CD4-positive, alpha-beta memory T cell (primary cell): ENCODE results near the gene CAPSL. TPM values are rescaled to one million over a fixed set of nuclear protein-coding genes. Genes with fewer than 3 reads are reported as not detected.

ENCODE experiments used
- CTCF ChIA-PET: fragments of 350-600 bp; sonication (Branson Sonifier 250); formaldehyde crosslinking; loops from one replicate; lab custom pipeline; 2021; ENCODE audit warnings: inconsistent platforms; ENCODE audit not compliant: partially characterized antibody; lab: Charles Lee
- POLR2A ChIA-PET: fragments of 350-600 bp; sonication (Branson Sonifier 250); formaldehyde crosslinking; loops from one replicate; lab custom pipeline; 2021; ENCODE audit not compliant: partially characterized antibody; lab: Charles Lee
- DNase-seq, 5 donors: peaks; one replicate each; pipeline versions ENCODE4 v3.0.0 to v3.0.0-alpha.2; 2020 to 2022; ENCODE audit warnings: mixed read lengths in 1 of 5
- H3K27ac ChIP-seq: one replicate; pipeline ENCODE4 v1.7.0; 2013; ENCODE audit warnings: low read depth, low read length
- H3K27me3 ChIP-seq: 2 replicates; pipeline ENCODE4 v1.7.0; 2013; ENCODE audit warnings: mild to moderate bottlenecking, low read length, moderate library complexity; ENCODE audit not compliant: insufficient read depth
- H3K36me3 ChIP-seq: 2 replicates; pipeline ENCODE4 v1.7.0; 2013; ENCODE audit warnings: mild to moderate bottlenecking, low read length, moderate library complexity; ENCODE audit not compliant: insufficient read depth
- H3K4me1 ChIP-seq: 2 replicates; pipeline ENCODE4 v1.7.0; 2013; ENCODE audit warnings: mild to moderate bottlenecking, low read length, moderate library complexity; ENCODE audit not compliant: insufficient read depth
- H3K4me3 ChIP-seq, 2 donors: one replicate each; pipeline ENCODE4 v1.7.0; 2013; ENCODE audit warnings: low read length in 2 of 2, mild to moderate bottlenecking in 1 of 2
- H3K9me3 ChIP-seq, 2 donors: one replicate each; pipeline ENCODE4 v1.7.0; 2013; ENCODE audit warnings: low read length in 2 of 2, control low read depth in 1 of 2; ENCODE audit not compliant: control insufficient read depth in 1 of 2
- H3K27ac Mint-ChIP-seq, 7 donors: one replicate each; pipeline ENCODE4 v1.8.0; 2020 to 2021; ENCODE audit warnings: mixed read lengths in 7 of 7, mild to moderate bottlenecking in 6 of 7, inconsistent platforms in 3 of 7, moderate library complexity in 3 of 7
- H3K27me3 Mint-ChIP-seq, 2 donors: one replicate each; pipeline ENCODE4 v1.8.0; 2020 to 2021; ENCODE audit warnings: mixed read lengths in 2 of 2
- H3K36me3 Mint-ChIP-seq, 2 donors: one replicate each; pipeline ENCODE4 v1.8.0; 2020 to 2021; ENCODE audit warnings: mixed read lengths in 2 of 2, inconsistent platforms in 1 of 2, mild to moderate bottlenecking in 1 of 2
- H3K4me1 Mint-ChIP-seq, 4 donors: one replicate each; pipeline ENCODE4 v1.8.0; 2020 to 2021; ENCODE audit warnings: mixed read lengths in 4 of 4, mild to moderate bottlenecking in 1 of 4
- H3K4me3 Mint-ChIP-seq, 8 donors: one replicate each; pipeline ENCODE4 v1.8.0; 2020 to 2021; ENCODE audit warnings: mixed read lengths in 8 of 8, mild to moderate bottlenecking in 7 of 8, moderate library complexity in 6 of 8, inconsistent platforms in 3 of 8
- H3K9me3 Mint-ChIP-seq, 8 donors: one replicate each; pipeline ENCODE4 v1.8.0; 2020 to 2021; ENCODE audit warnings: mixed read lengths in 8 of 8, mild to moderate bottlenecking in 5 of 8, inconsistent platforms in 3 of 8, moderate library complexity in 1 of 8
- intact Hi-C: fragments of 100-400 bp; cut with micrococcal nuclease; formaldehyde crosslinking; loops from one replicate; pipeline ENCODE4 v1.15.1; 2023
- polyA plus RNA-seq, 2 donors: library from polyadenylated mRNA; unstranded; fragments of 300-500 nt; fragmentation: Illumina TruSeq; gene quantifications; one replicate each; pipeline ENCODE4 v1.2.3, GENCODE V29; 2021
- total RNA-seq, 2 experiments: library from RNA; stranded (reverse); gene quantifications; one replicate each; pipeline ENCODE4 v1.2.3, GENCODE V29; 2021

CAPSL gene
- total and polyA plus RNA-seq, 4 experiments from 2014 or later: not detected

DNA sequence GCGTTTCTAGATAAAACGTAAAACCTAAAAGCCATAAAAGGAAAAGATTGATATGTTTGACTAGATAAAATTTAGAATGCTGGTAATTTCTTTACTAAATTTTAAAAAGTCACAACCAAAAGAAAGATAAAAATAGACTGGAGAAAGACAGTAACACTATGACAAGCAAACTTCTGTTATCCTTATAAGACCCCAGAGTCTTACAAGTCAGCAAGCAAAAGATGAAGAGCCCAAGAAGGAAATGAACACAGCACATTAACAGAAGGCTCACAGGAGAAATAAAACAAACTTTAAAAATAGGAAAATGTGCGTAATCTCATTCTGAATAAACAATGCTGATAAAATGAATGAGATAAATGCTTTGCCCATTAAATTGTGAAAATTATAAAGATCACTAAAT lies 52.0 kb downstream of the CAPSL start:
- Mint-ChIP-seq H3K4me1 (peaks cover 23 to 35% (median 29%) of the 10 kb centered on the region in 4 donors), H3K27ac (no peak overlapping the region), H3K36me3 (peaks cover 0 to 4% of the 10 kb centered on the region in 2 donors), H3K9me3 (peaks cover 0 to 17% (median 2%) of the 10 kb centered on the region in 8 donors), H3K4me3 (no peak overlapping the region), H3K27me3 (no peaks in the 10 kb centered on the region)
- Histone ChIP-seq H3K9me3 (no peaks in the 10 kb centered on the region), H3K4me1 (peaks cover 33% of the 10 kb centered on the region), H3K36me3 (no peaks in the 10 kb centered on the region), H3K27ac (no peak overlapping the region), H3K27me3 (no peaks in the 10 kb centered on the region), H3K4me3 (no peak overlapping the region)
- ChIA-PET CTCF (no interaction called here), POLR2A (no interaction called here)
- intact Hi-C loops: no loop called here
- DNase-seq: no peak

DNA sequence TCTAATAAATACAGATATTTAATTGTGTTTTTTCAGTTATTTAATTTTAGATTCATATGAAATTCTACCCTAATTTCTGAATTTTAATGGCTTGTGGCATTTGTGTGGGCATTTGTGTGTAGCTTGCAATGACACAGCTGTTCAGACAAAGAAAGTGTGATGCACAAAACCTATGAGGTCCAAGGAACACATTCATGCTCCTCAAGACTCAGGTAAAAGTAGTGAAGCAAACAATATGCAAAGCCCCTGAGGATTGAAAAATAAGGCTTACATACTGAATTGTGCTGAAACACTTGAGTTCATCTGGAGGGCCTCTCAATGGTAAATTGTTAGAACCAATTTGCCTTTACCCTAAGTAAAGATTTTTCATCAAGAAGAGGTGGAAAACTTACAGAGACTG lies 53.6 kb downstream of the CAPSL start:
- DNase-seq: no peak
- Histone ChIP-seq H3K36me3 (no peaks in the 10 kb centered on the region), H3K27ac (no peak overlapping the region), H3K4me1 (peaks cover 33% of the 10 kb centered on the region), H3K4me3 (no peak overlapping the region), H3K27me3 (no peaks in the 10 kb centered on the region), H3K9me3 (no peaks in the 10 kb centered on the region)
- Mint-ChIP-seq H3K9me3 (peaks cover 0 to 23% (median 6%) of the 10 kb centered on the region in 8 donors), H3K4me1 (peaks cover 29 to 44% (median 36%) of the 10 kb centered on the region in 4 donors), H3K27me3 (no peaks in the 10 kb centered on the region), H3K27ac (peak overlapping the region in 1 of 7 donors; percentile 61), H3K4me3 (no peak overlapping the region), H3K36me3 (peaks cover 4% of the 10 kb centered on the region in 2 donors)
- ChIA-PET POLR2A (interaction anchor here (0.9 to 7.6 kb wide), 14 partner anchors 9 to 233 kb away, joined by 3 to 437 read pairs (median 4); partner anchors contain the start of gene IL7R), CTCF (interaction anchor here (1.2 kb wide), 1 partner anchor 233 kb away, joined by 5 read pairs; no protein-coding TSS in a partner anchor)
- intact Hi-C loops: loop anchor here (2.0 kb wide), 2 partner anchors 18 to 40 kb away; no protein-coding TSS in a partner anchor

DNA sequence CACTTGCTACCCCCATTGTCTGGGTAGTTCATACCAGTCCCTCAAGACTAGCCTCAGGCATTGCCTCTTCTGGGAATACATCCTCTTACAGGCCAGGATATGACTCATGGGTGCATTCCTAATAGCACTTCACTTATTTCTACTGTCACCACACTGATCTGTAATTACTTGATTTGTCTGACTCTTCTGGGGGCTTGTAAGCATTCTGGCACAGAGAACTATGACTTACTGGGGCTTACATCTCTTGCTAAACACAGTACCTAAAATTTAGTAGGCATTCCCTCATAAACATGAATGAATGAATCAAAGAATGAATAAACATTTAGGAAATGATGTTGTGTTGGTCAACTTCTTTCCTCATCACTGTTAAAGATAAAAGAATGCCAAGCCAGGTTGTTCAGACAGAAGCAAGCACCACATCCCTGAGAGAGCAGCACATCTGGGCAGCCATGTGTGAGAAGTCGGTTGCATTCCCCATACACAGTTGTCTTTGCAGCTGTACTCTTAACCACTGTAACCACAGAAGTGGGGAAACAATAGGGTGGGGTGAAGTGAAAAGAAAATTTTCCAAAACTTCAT lies 54.1 kb downstream of the CAPSL start:
- Histone ChIP-seq H3K36me3 (no peaks in the 10 kb centered on the region), H3K4me1 (peaks cover 33% of the 10 kb centered on the region), H3K27ac (no peak overlapping the region), H3K4me3 (no peak overlapping the region), H3K9me3 (no peaks in the 10 kb centered on the region), H3K27me3 (no peaks in the 10 kb centered on the region)
- no peak for DNase-seq
- Mint-ChIP-seq H3K9me3 (peaks cover 0 to 28% (median 6%) of the 10 kb centered on the region in 8 donors), H3K27ac (peak overlapping the region in 6 of 7 donors; percentile 9 to 61 (median 36)), H3K36me3 (peaks cover 4 to 9% of the 10 kb centered on the region in 2 donors), H3K4me1 (peaks cover 32 to 49% (median 38%) of the 10 kb centered on the region in 4 donors), H3K27me3 (no peaks in the 10 kb centered on the region), H3K4me3 (peak overlapping the region in 2 of 8 donors; percentile 16 to 17)
- intact Hi-C loops: loop anchor here (2.0 kb wide), 2 partner anchors 19 to 41 kb away; no protein-coding TSS in a partner anchor
- POLR2A ChIA-PET: interaction anchor here (1.0 to 7.6 kb wide), 15 partner anchors 9 to 232 kb away, joined by 3 to 437 read pairs (median 6); partner anchors contain the start of gene IL7R
- CTCF ChIA-PET: interaction anchor here (1.2 kb wide), 1 partner anchor 233 kb away, joined by 5 read pairs; no protein-coding TSS in a partner anchor

DNA sequence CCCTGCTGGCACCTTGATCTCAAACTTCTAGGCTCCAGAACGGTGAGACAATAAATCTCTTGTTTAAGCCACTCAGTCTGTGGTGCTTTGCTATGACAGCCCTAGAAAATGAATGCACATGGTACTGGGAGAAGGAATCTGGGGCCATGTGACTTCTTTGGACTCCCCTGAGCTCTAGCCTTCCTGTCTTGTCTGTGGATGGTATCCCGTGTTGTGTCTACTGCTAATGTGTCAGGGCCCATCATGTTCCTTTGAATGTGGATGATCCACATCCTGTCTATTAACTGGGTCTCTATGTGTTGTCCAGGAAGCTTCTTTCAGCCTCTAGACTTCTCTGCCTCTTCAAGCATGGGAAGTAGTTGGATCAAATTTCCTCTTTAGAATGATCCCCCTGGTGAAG lies 56.7 kb downstream of the CAPSL start:
- H3K4me1 ChIP-seq: peaks cover 55% of the 10 kb centered on the region
- H3K27ac ChIP-seq: no peak overlapping the region
- peak overlapping the region in 5 of 7 donors; percentile 27 to 60 (median 44) for H3K27ac Mint-ChIP-seq
- H3K4me3 Mint-ChIP-seq: no peak overlapping the region
- no peak overlapping the region for H3K4me3 ChIP-seq
- peaks cover 10% of the 10 kb centered on the region for H3K36me3 ChIP-seq
- no peaks in the 10 kb centered on the region for H3K27me3 ChIP-seq
- H3K9me3 Mint-ChIP-seq: peaks cover 0 to 49% (median 22%) of the 10 kb centered on the region in 8 donors
- peaks cover 51 to 71% (median 59%) of the 10 kb centered on the region in 4 donors for H3K4me1 Mint-ChIP-seq
- peaks cover 24 to 29% of the 10 kb centered on the region in 2 donors for H3K36me3 Mint-ChIP-seq
- ChIA-PET CTCF (interaction anchor here (0.8 to 5.1 kb wide), 8 partner anchors 12 to 231 kb away, joined by 3 to 39 read pairs (median 8); no protein-coding TSS in a partner anchor), POLR2A (interaction anchor here (0.6 to 7.6 kb wide), 45 partner anchors 8 to 965 kb away, joined by 3 to 437 read pairs (median 9); partner anchors contain the start of genes IL7R and SPEF2)
- H3K9me3 ChIP-seq: no peaks in the 10 kb centered on the region
- DNase-seq: peak in 1 of 5 donors; percentile 18
- intact Hi-C loops: loop anchor here (1.0 kb wide), 1 partner anchor 22 kb away; no protein-coding TSS in a partner anchor
- H3K27me3 Mint-ChIP-seq: no peaks in the 10 kb centered on the region

DNA sequence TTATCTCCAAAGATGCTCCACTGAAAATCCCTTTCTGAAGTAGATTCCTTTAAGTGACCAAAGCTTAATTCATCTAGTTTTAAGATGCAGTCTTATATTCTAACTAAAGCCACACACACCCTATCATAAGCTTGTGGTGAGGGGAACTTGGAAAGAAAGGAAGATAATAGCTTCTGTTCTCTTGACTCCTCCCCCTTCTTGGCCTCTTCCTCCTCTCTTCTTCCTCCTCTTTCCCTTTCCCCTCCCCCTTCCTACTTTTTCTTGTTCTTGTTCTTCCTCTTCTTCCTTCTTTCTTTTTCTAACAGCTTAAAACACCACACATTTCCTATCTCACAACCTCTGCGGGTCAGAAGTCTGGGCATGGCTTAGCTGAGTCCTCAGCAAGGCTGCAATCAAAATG lies 58.3 kb downstream of the CAPSL start:
- peak overlapping the region in 3 of 8 donors; percentile 0 to 35 (median 10) for H3K4me3 Mint-ChIP-seq
- ChIA-PET CTCF (interaction anchor here (0.7 to 5.1 kb wide), 11 partner anchors 12 to 102 kb away, joined by 3 to 39 read pairs (median 5); no protein-coding TSS in a partner anchor), POLR2A (interaction anchor here (0.8 to 7.6 kb wide), 24 partner anchors 7 to 229 kb away, joined by 3 to 437 read pairs (median 32); partner anchors contain the start of gene IL7R)
- H3K4me1 Mint-ChIP-seq: peaks cover 60 to 85% (median 73%) of the 10 kb centered on the region in 4 donors
- no peak for DNase-seq
- Histone ChIP-seq H3K27ac (no peak overlapping the region), H3K36me3 (peaks cover 25% of the 10 kb centered on the region), H3K4me1 (peaks cover 71% of the 10 kb centered on the region), H3K27me3 (no peaks in the 10 kb centered on the region), H3K9me3 (no peaks in the 10 kb centered on the region), H3K4me3 (no peak overlapping the region)
- intact Hi-C loops: no loop called here
- H3K9me3 Mint-ChIP-seq: peaks cover 0 to 64% (median 27%) of the 10 kb centered on the region in 8 donors
- peak overlapping the region in 4 of 7 donors; percentile 7 to 90 (median 68) for H3K27ac Mint-ChIP-seq
- H3K27me3 Mint-ChIP-seq: no peaks in the 10 kb centered on the region
- H3K36me3 Mint-ChIP-seq: peaks cover 40 to 45% of the 10 kb centered on the region in 2 donors

DNA sequence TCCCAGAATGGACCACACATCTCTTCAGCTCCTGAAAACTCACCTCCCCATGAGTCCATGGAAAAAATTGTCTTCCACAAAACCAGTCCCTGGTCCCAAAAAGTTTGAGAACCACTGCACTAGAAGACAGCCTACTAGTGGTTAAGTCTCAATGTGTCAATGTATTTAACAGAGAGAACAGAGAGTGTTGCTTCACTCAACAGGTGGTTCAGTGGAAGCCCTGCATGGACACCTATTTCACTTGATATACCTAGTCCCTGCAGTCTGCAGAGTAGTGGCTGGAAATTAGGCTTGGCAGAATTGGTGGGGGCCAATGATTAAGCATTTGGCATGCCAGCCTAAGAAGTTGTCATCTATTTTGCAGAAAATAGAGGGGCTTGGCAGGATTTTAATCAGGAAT lies 58.8 kb downstream of the CAPSL start:
- Mint-ChIP-seq H3K4me3 (peak overlapping the region in 2 of 8 donors; percentile 23 to 33), H3K9me3 (peaks cover 0 to 67% (median 28%) of the 10 kb centered on the region in 8 donors), H3K27me3 (no peaks in the 10 kb centered on the region), H3K4me1 (peaks cover 62 to 88% (median 76%) of the 10 kb centered on the region in 4 donors), H3K36me3 (peaks cover 45 to 50% of the 10 kb centered on the region in 2 donors), H3K27ac (peak overlapping the region in 5 of 7 donors; percentile 25 to 77 (median 57))
- H3K4me1 ChIP-seq: peaks cover 72% of the 10 kb centered on the region
- H3K27me3 ChIP-seq: no peaks in the 10 kb centered on the region
- ChIA-PET CTCF (interaction anchor here (0.7 to 5.1 kb wide), 11 partner anchors 12 to 101 kb away, joined by 3 to 39 read pairs (median 4); no protein-coding TSS in a partner anchor), POLR2A (interaction anchor here (0.7 to 7.6 kb wide), 26 partner anchors 7 to 229 kb away, joined by 3 to 437 read pairs (median 28); partner anchors contain the start of gene IL7R)
- intact Hi-C loops: no loop called here
- no peaks in the 10 kb centered on the region for H3K9me3 ChIP-seq
- DNase-seq: peak in 1 of 5 donors; percentile 13
- no peak overlapping the region for H3K4me3 ChIP-seq
- H3K27ac ChIP-seq: no peak overlapping the region
- H3K36me3 ChIP-seq: peaks cover 30% of the 10 kb centered on the region
